Lower leg skin (tissue), 3 donors: ENCODE results near the gene COLGALT1.

Experiments
- CTCF ChIP-seq, 3 donors: fragments of 450-650 bp; IDR thresholded peaks; one replicate each; pipeline ENCODE4 v1.5.1; 2016; ENCODE audit warnings: antibody characterized with exemption in 3 of 3, mild to moderate bottlenecking in 3 of 3, moderate library complexity in 2 of 3
- POLR2A ChIP-seq, 2 donors: fragments of 450-650 bp; IDR thresholded peaks; one replicate each; pipeline ENCODE4 v1.6.1; 2016 to 2017; ENCODE audit warnings: antibody characterized with exemption in 2 of 2, mild to moderate bottlenecking in 1 of 2, moderate library complexity in 1 of 2

- TF ChIP-seq CTCF (IDR thresholded peaks at IDR 0.05): no peak
- no peak for TF ChIP-seq POLR2A (IDR thresholded peaks at IDR 0.05)
Observed at GRCh38 chr19:17526922-17527321, 28.5 kb upstream of the COLGALT1 start.
